SK-N-MC (cell line): ENCODE data around the gene GABBR2.

Experiments used
- EZH2 ChIP-seq: fragments of 200-600 bp; sonication (generic); IDR thresholded peaks from one replicate; pipeline ENCODE4 v1.6.1; 2017; ENCODE audit warnings: antibody characterized with exemption
- POLR2AphosphoS5 ChIP-seq: IDR thresholded peaks from 2 replicates; pipeline ENCODE4 v1.6.1; 2012; ENCODE audit warnings: mild to moderate bottlenecking, low read depth, low read length, borderline replicate concordance

- TF ChIP-seq POLR2AphosphoS5 (no peak), EZH2 (no peak)
Observed at GRCh38 chr9:98373609-98374008, 335.1 kb downstream of the GABBR2 start.
